ENCODE data around the gene MAP6.

DNA sequence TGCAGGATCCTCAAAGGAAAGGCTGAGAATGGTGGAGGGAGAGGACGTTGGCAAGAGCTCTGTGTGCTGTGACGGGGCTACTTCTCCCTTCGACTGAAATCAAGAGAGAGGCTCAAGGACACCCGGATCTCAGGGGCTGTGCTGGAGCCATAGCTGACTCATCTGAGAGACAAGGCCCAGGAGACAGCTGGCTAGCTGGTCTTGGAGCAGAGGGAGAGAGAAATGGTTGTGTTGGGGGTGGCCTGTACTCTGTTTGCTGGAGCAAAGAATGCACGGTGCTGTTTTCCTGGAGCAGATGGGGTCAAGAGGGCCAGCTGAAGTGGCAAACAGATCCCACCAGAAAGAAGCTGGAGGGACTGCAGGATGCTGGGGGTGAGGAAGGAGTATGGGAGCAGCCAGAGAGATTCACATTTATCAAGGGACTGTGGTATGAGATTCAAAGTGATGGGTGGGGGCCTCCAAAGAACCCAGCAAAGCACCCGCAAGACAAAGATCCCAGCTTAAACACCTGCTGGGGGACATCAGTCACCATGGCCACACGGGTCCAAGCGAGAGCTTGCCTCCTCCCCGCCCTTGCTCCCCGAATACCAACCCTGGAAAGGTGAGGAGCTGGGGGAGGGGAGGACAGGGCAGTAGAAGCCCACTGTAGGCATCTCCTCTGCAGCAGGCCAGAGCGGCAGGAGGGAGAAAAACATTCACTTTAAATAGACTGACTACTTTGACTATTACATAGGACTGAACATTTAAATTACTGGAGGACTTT, 40.8 kb downstream of the MAP6 start:
- TF ChIP-seq, protein P1, sequence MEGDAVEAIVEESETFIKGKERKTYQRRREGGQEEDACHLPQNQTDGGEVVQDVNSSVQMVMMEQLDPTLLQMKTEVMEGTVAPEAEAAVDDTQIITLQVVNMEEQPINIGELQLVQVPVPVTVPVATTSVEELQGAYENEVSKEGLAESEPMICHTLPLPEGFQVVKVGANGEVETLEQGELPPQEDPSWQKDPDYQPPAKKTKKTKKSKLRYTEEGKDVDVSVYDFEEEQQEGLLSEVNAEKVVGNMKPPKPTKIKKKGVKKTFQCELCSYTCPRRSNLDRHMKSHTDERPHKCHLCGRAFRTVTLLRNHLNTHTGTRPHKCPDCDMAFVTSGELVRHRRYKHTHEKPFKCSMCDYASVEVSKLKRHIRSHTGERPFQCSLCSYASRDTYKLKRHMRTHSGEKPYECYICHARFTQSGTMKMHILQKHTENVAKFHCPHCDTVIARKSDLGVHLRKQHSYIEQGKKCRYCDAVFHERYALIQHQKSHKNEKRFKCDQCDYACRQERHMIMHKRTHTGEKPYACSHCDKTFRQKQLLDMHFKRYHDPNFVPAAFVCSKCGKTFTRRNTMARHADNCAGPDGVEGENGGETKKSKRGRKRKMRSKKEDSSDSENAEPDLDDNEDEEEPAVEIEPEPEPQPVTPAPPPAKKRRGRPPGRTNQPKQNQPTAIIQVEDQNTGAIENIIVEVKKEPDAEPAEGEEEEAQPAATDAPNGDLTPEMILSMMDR (IDR thresholded peaks at IDR 0.05) = no peak
- no peak for TF ChIP-seq POLR2A (IDR thresholded peaks at IDR 0.05)

Data from Peyer's patch (tissue), 4 donors.